ENCODE results near the gene ALDH4A1. TPM values are rescaled to one million over a fixed set of nuclear protein-coding genes. Genes with fewer than 3 reads are reported as not detected.

The ALDH4A1 gene
- total RNA-seq, 2 donors from 2014 or later = 9.6 to 24.2 TPM

- no peak for ATAC-seq (ENCODE audit: insufficient number of reproducible peaks, low FRiP score, low read depth)
- H3K27ac ChIP-seq = no peak overlapping the region
- H3K36me3 ChIP-seq = peaks cover 32% of the 10 kb centered on the region
- H3K27me3 ChIP-seq (replicated peaks; ENCODE audit: insufficient read depth) = no peaks in the 10 kb centered on the region
- no peaks in the 10 kb centered on the region for H3K9me3 ChIP-seq
- no peak for DNase-seq (ENCODE audit: low spot score)
- TF ChIP-seq, protein P1, sequence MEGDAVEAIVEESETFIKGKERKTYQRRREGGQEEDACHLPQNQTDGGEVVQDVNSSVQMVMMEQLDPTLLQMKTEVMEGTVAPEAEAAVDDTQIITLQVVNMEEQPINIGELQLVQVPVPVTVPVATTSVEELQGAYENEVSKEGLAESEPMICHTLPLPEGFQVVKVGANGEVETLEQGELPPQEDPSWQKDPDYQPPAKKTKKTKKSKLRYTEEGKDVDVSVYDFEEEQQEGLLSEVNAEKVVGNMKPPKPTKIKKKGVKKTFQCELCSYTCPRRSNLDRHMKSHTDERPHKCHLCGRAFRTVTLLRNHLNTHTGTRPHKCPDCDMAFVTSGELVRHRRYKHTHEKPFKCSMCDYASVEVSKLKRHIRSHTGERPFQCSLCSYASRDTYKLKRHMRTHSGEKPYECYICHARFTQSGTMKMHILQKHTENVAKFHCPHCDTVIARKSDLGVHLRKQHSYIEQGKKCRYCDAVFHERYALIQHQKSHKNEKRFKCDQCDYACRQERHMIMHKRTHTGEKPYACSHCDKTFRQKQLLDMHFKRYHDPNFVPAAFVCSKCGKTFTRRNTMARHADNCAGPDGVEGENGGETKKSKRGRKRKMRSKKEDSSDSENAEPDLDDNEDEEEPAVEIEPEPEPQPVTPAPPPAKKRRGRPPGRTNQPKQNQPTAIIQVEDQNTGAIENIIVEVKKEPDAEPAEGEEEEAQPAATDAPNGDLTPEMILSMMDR (IDR thresholded peaks at IDR 0.05) = no peak
- peaks cover 24 to 47% of the 10 kb centered on the region in 2 donors for H3K4me1 ChIP-seq (ENCODE audit: control insufficient read depth in 1 of 2, low read depth in 2 of 2)
- H3K4me3 ChIP-seq = no peak overlapping the region
These were observed 14.9 kb upstream of the ALDH4A1 start for GRCh38 chr1:18917071-18917799.

DNA sequence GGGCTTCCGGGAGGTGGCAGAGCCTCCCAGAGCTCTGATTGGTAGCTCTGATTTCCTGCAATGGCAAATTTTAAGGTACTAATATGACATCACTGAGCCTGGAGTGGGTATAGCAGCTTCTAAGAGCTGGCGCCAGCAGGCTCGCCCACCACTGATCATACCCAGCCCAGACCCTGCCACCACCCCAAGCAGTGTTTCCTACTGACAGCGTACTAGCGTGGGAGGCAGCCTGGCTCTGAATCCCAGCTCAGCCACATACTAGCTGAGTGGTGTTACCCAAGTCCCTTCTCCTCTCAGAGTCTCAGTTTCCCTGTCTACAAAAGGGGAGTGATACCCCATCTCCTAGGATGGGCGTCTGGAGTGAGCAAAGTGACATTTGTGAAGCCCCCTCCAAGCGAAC lies 13.0 kb upstream of the ALDH4A1 start:
- peaks cover 36% of the 10 kb centered on the region for H3K36me3 ChIP-seq
- H3K27me3 ChIP-seq (replicated peaks; ENCODE audit: insufficient read depth) = no peaks in the 10 kb centered on the region
- peak overlapping the region; percentile 75 to 80 for H3K27ac ChIP-seq
- no peak overlapping the region for H3K4me3 ChIP-seq
- TF ChIP-seq, protein P1 (IDR thresholded peaks at IDR 0.05) = no peak
- H3K9me3 ChIP-seq = no peaks in the 10 kb centered on the region
- H3K4me1 ChIP-seq (ENCODE audit: control insufficient read depth in 1 of 2, low read depth in 2 of 2) = peaks cover 17 to 30% of the 10 kb centered on the region in 2 donors
- no peak for ATAC-seq (ENCODE audit: insufficient number of reproducible peaks, low FRiP score, low read depth)
- no peak for DNase-seq (ENCODE audit: low spot score)

GRCh38 chr1:18913065-18913835 lies 10.9 kb upstream of the ALDH4A1 start:
- no peaks in the 10 kb centered on the region for H3K9me3 ChIP-seq
- H3K4me1 ChIP-seq (ENCODE audit: control insufficient read depth in 1 of 2, low read depth in 2 of 2) = peaks cover 17 to 30% of the 10 kb centered on the region in 2 donors
- no peak for DNase-seq (ENCODE audit: low spot score)
- H3K27ac ChIP-seq = peak overlapping the region; percentile 75 to 80
- peaks cover 40% of the 10 kb centered on the region for H3K36me3 ChIP-seq
- TF ChIP-seq, protein P1 (IDR thresholded peaks at IDR 0.05) = peak; percentile 72
- ATAC-seq (ENCODE audit: insufficient number of reproducible peaks, low FRiP score, low read depth) = peak; percentile 34
- no peaks in the 10 kb centered on the region for H3K27me3 ChIP-seq (replicated peaks; ENCODE audit: insufficient read depth)
- no peak overlapping the region for H3K4me3 ChIP-seq

DNA sequence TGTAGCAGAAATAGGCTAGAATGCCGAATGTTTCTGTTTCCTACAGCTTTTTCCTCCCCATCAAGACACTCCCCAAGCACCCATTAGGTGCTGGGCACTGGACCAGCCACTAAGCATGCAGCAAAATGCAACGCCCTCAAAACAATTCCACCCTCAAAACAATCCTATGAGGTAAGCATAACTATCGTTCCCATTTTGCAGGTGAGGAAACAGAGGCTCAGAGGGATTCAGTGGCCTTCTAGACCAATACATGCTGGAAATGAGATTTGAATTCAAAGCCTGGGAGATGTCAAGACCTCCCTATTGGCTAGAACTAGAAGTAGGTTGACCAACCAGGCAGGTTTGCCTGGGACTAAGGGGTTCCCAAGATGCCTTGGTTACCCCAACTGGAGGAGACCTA lies 10.2 kb upstream of the ALDH4A1 start:
- peaks cover 22 to 37% of the 10 kb centered on the region in 2 donors for H3K4me1 ChIP-seq (ENCODE audit: control insufficient read depth in 1 of 2, low read depth in 2 of 2)
- H3K4me3 ChIP-seq = no peak overlapping the region
- no peaks in the 10 kb centered on the region for H3K27me3 ChIP-seq (replicated peaks; ENCODE audit: insufficient read depth)
- ATAC-seq (ENCODE audit: insufficient number of reproducible peaks, low FRiP score, low read depth) (no peak), DNase-seq (ENCODE audit: low spot score) (no peak)
- TF ChIP-seq, protein P1 (IDR thresholded peaks at IDR 0.05) = no peak
- peaks cover 35% of the 10 kb centered on the region for H3K36me3 ChIP-seq
- no peaks in the 10 kb centered on the region for H3K9me3 ChIP-seq
- H3K27ac ChIP-seq = peak overlapping the region; percentile 75 to 80
